Gastrocnemius medialis (tissue), 4 donors: Measurements from ENCODE around the gene PRDM2.

Experiments
- POLR2A ChIP-seq, 2 donors: fragments of 450-650 bp; IDR thresholded peaks; one replicate each; pipeline ENCODE4 v1.6.1; 2017; ENCODE audit warnings: antibody characterized with exemption in 2 of 2, mild to moderate bottlenecking in 2 of 2, moderate library complexity in 2 of 2
- TF ChIP-seq, protein P1 (sequence below), 5 experiments: fragments of 450-650 bp in 3 of 5; fragments of 200-600 bp in 2 of 5; sonication (generic) in 2 of 5; IDR thresholded peaks in 4 of 5; conservative IDR thresholded peaks in 1 of 5; 1 replicate in 4 of 5; 2 replicates in 1 of 5; pipeline ENCODE4 v1.5.1; 2016 to 2019; ENCODE audit warnings: antibody characterized with exemption in 5 of 5, mild to moderate bottlenecking in 3 of 5, moderate library complexity in 3 of 5

DNA sequence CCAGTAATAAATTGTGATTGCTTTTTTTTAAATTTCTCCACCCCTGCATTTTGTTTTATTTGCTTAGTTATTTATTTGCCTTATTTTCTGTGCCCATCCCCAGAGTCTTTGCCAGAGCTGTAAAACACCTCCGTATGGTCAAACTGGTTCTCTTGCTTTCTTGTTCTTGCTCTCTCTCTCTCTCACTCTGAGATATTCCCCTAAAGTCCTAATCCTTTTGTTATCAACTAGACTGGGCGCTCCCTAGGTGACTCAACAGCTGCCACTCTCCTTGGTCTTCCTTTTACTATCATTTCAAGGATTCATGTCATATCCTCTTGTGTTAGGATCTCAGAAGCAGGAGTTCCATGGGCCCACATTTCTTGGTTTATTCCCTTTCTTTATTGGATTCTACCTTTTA lies 160.0 kb downstream of the PRDM2 start:
- TF ChIP-seq, protein P1, sequence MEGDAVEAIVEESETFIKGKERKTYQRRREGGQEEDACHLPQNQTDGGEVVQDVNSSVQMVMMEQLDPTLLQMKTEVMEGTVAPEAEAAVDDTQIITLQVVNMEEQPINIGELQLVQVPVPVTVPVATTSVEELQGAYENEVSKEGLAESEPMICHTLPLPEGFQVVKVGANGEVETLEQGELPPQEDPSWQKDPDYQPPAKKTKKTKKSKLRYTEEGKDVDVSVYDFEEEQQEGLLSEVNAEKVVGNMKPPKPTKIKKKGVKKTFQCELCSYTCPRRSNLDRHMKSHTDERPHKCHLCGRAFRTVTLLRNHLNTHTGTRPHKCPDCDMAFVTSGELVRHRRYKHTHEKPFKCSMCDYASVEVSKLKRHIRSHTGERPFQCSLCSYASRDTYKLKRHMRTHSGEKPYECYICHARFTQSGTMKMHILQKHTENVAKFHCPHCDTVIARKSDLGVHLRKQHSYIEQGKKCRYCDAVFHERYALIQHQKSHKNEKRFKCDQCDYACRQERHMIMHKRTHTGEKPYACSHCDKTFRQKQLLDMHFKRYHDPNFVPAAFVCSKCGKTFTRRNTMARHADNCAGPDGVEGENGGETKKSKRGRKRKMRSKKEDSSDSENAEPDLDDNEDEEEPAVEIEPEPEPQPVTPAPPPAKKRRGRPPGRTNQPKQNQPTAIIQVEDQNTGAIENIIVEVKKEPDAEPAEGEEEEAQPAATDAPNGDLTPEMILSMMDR (IDR thresholded peaks at IDR 0.05 in 4 of 5, conservative IDR thresholded peaks at IDR 0.05 in 1 of 5), result no peak
- no peak for TF ChIP-seq POLR2A (IDR thresholded peaks at IDR 0.05)
